Measurements from ENCODE around the gene RPS6KA5. TPM values are rescaled to one million over a fixed set of nuclear protein-coding genes. Genes with fewer than 3 reads are reported as not detected.

Gene RPS6KA5
- total RNA-seq, 2 experiments from 2014 or later: 28.0 to 29.8 TPM

GRCh38 chr14:90965765-90966164 lies 94.7 kb downstream of the RPS6KA5 start:
- Histone ChIP-seq H3K4me3 (ENCODE audit: low read length) (no peak overlapping the region), H3K27me3 (ENCODE audit: control insufficient read depth in 1 of 2, insufficient read depth in 2 of 2, low read length in 2 of 2) (no peaks in the 10 kb centered on the region), H3K36me3 (ENCODE audit: insufficient read depth, low read length) (no peaks in the 10 kb centered on the region), H3K27ac (ENCODE audit: low read depth in 1 of 2, low read length in 2 of 2) (no peak overlapping the region), H3K4me1 (ENCODE audit: insufficient read depth, low read length) (no peaks in the 10 kb centered on the region), H3K9me3 (ENCODE audit: control insufficient read depth in 1 of 2, insufficient read depth in 1 of 2, low read length in 2 of 2) (no peaks in the 10 kb centered on the region)
- Mint-ChIP-seq H3K36me3 (ENCODE audit: low read depth) (peaks cover 54% of the 10 kb centered on the region), H3K4me1 (ENCODE audit: low read depth) (peaks cover 16% of the 10 kb centered on the region), H3K27ac (no peak overlapping the region), H3K4me3 (no peak overlapping the region), H3K9me3 (no peaks in the 10 kb centered on the region), H3K27me3 (no peaks in the 10 kb centered on the region)
- DNase-seq (no peak), ATAC-seq (ENCODE audit: poor library complexity) (no peak)
- no peak for TF ChIP-seq CTCF (IDR thresholded peaks at IDR 0.05)
- ChIA-PET POLR2A (no interaction called here), CTCF (no interaction called here)
- intact Hi-C loops (cut with DNase I, micrococcal nuclease): loop anchor here in 1 of 2 experiments (5.0 kb wide), 1 partner anchor 38 kb away; no protein-coding TSS in a partner anchor

GRCh38 chr14:90963343-90963742 lies 97.1 kb downstream of the RPS6KA5 start:
- no peaks in the 10 kb centered on the region for H3K27me3 ChIP-seq (ENCODE audit: control insufficient read depth in 1 of 2, insufficient read depth in 2 of 2, low read length in 2 of 2)
- H3K36me3 ChIP-seq (ENCODE audit: insufficient read depth, low read length): no peaks in the 10 kb centered on the region
- Mint-ChIP-seq H3K4me3 (no peak overlapping the region), H3K27me3 (no peaks in the 10 kb centered on the region), H3K27ac (no peak overlapping the region), H3K36me3 (ENCODE audit: low read depth) (peaks cover 65% of the 10 kb centered on the region), H3K9me3 (no peaks in the 10 kb centered on the region), H3K4me1 (ENCODE audit: low read depth) (peaks cover 2% of the 10 kb centered on the region)
- no peak overlapping the region for H3K27ac ChIP-seq (ENCODE audit: low read depth in 1 of 2, low read length in 2 of 2)
- no peak for ATAC-seq (ENCODE audit: poor library complexity)
- CTCF ChIA-PET: no interaction called here
- no peaks in the 10 kb centered on the region for H3K4me1 ChIP-seq (ENCODE audit: insufficient read depth, low read length)
- H3K9me3 ChIP-seq (ENCODE audit: control insufficient read depth in 1 of 2, insufficient read depth in 1 of 2, low read length in 2 of 2): no peaks in the 10 kb centered on the region
- TF ChIP-seq CTCF (IDR thresholded peaks at IDR 0.05): no peak
- POLR2A ChIA-PET: no interaction called here
- DNase-seq: no peak
- no peak overlapping the region for H3K4me3 ChIP-seq (ENCODE audit: low read length)
- intact Hi-C loops (cut with DNase I, micrococcal nuclease): no loop called here

GRCh38 chr14:90962505-90963109 lies 97.8 kb downstream of the RPS6KA5 start:
- H3K4me1 Mint-ChIP-seq (ENCODE audit: low read depth): no peaks in the 10 kb centered on the region
- no peak overlapping the region for H3K4me3 Mint-ChIP-seq
- CTCF ChIA-PET: no interaction called here
- POLR2A ChIA-PET: no interaction called here
- no peak overlapping the region for H3K27ac Mint-ChIP-seq
- H3K9me3 Mint-ChIP-seq: no peaks in the 10 kb centered on the region
- H3K9me3 ChIP-seq (ENCODE audit: control insufficient read depth in 1 of 2, insufficient read depth in 1 of 2, low read length in 2 of 2): no peaks in the 10 kb centered on the region
- no peaks in the 10 kb centered on the region for H3K27me3 ChIP-seq (ENCODE audit: control insufficient read depth in 1 of 2, insufficient read depth in 2 of 2, low read length in 2 of 2)
- H3K27me3 Mint-ChIP-seq: no peaks in the 10 kb centered on the region
- H3K36me3 ChIP-seq (ENCODE audit: insufficient read depth, low read length): no peaks in the 10 kb centered on the region
- H3K36me3 Mint-ChIP-seq (ENCODE audit: low read depth): peaks cover 69% of the 10 kb centered on the region
- no peak overlapping the region for H3K4me3 ChIP-seq (ENCODE audit: low read length)
- DNase-seq (no peak), ATAC-seq (ENCODE audit: poor library complexity) (no peak)
- TF ChIP-seq CTCF (IDR thresholded peaks at IDR 0.05): no peak
- H3K4me1 ChIP-seq (ENCODE audit: insufficient read depth, low read length): no peaks in the 10 kb centered on the region
- H3K27ac ChIP-seq (ENCODE audit: low read depth in 1 of 2, low read length in 2 of 2): no peak overlapping the region
- intact Hi-C loops (cut with DNase I, micrococcal nuclease): no loop called here
